Right lung (tissue), 5 donors: ENCODE data around the gene GALNT14. TPM values are rescaled to one million over a fixed set of nuclear protein-coding genes. Genes with fewer than 3 reads are reported as not detected.

Experiments
- polyA plus RNA-seq, 5 donors: library from polyadenylated mRNA; unstranded; fragments of 120-200 nt; gene quantifications; one replicate each; pipeline versions ENCODE4 v1.2.1 to v1.2.3, GENCODE V29; 2013; ENCODE audit warnings: inconsistent platforms in 1 of 5, low replicate concordance in 1 of 5; ENCODE audit not compliant: insufficient read length in 5 of 5, insufficient read depth in 1 of 5

The GALNT14 gene
- polyA plus RNA-seq, 5 donors: 4.4 to 7.6 (median 5.4) TPM

Other genes with a start within 250 kb of the GALNT14 start
- gene CAPN14, start 79.1 kb upstream of the GALNT14 start, polyA plus RNA-seq: under 1 TPM; 0.19 to 0.27 (median 0.26) TPM
- 10 to 100 TPM in 2 of 5 donors, 1 to 10 TPM in 3; 7.5 to 10.8 (median 9.0) TPM for gene EHD3, start 95.7 kb upstream of the GALNT14 start, polyA plus RNA-seq